Astrocyte (in vitro differentiated cells and primary cell): ENCODE measurements around the gene TRIM10.

Experiments
- CTCF ChIP-seq: IDR thresholded peaks from 2 replicates; pipeline ENCODE4 v1.5.1; 2011; ENCODE audit warnings: low read depth, mild to moderate bottlenecking, inconsistent platforms, low read length, moderate library complexity; ENCODE audit not compliant: insufficient read depth
- EZH2 ChIP-seq: IDR thresholded peaks from 2 replicates; pipeline ENCODE4 v1.6.1; 2012; ENCODE audit warnings: mild to moderate bottlenecking, low read length, inconsistent platforms; ENCODE audit not compliant: insufficient read depth

- TF ChIP-seq CTCF = no peak
- TF ChIP-seq EZH2 = no peak
Observed at GRCh38 chr6:30149858-30150550, 11.0 kb downstream of the TRIM10 start.
